Activated CD4-positive, alpha-beta T cell treated with anti-CD3 and anti-CD28 coated beads, Interleukin-2, Interleukin-6, amounts not matched to agents 100 ng/mL and 50 ng/mL, durations not matched to agents 16 hours and 8 hours (primary cell): Measurements from ENCODE around the gene SNX1.

Experiments
- DNase-seq: peaks from one replicate; pipeline ENCODE4 v3.0.0-alpha.2; 2020

Gene SNX1

DNA sequence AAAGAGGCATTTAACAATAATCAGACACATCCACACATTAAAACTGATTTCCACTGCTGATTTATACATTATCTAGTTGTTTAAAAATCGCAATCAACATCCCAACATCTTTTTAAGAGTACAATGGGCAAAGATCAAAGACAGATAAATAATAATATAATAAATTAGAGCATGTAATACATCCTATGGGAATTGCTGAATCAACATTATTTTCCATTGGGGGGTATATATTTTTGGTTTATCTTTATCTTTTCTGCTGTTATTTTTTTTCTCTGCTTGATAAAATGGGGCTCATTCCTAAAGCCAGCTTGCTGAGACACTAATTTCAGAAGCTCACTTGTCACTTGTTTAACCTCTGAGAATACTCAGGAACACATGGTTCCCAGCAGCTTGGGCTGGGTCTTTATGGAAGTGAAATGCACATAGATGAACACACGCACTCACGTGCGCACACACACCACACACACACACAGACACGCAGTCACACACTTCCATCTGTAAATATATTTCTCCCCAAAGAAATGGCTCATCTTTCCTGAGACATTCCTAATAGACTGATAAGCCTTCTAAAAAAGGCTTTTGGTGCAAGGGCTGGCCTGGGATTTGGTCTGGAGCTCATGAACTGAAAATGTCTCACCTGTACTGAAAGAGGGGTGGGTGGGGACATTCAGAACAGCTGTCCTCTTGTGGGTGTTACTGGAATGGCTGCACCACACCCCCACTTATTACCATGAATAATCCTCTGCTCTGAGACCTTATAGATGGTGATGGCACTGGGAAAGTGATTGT is 70.5 kb downstream of the SNX1 start:
- no peak for DNase-seq

DNA sequence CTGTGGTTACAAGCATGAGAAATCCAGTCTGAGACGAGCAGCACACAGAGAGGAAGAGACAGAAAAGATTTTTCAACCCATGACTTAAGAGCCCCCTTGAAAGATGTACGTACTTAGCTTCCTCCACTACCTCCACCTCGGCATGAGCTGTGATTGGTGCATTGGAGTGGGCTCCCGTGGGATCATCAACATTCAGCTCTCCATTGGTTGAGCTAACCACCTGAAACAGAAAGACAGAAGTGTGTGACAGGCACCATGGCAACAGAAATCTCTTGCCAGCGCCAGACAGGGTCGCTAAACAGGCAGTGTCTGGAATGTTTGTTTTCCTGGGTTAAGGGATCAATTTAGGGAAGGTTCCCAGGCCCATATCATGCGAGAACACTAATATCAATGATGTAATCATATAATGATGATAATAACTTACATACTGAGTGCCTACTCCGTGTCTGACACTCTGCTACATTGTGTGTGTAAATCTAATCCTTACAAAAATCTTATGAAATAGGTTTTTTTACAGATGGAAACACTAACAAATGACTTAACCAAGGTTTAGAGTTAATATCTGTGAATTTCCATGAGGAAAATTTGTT is 84.5 kb downstream of the SNX1 start:
- DNase-seq = no peak

DNA sequence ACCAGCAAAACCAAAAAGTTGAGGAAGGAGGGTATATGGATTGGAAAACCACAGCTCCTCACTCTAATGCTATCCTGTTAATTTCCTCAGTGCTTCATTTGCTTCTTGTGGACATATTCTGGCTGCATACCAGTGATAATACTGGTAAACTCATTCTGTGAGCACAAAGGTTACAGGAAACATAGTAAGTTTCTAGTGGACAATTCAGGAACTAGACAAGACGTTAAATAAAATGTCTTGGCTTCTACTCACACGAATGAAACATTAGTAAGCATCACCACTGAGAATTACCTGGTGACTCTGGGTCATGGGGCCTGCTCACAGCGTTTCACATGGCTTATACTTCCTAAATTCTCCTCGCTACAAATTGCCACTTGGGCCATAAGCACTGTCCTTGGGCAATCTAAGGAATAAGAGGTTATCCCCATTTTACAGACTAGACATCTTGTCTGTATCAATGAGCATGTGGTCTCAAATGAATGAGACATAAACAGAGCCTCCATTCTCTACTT is 87.1 kb downstream of the SNX1 start:
- DNase-seq = no peak

DNA sequence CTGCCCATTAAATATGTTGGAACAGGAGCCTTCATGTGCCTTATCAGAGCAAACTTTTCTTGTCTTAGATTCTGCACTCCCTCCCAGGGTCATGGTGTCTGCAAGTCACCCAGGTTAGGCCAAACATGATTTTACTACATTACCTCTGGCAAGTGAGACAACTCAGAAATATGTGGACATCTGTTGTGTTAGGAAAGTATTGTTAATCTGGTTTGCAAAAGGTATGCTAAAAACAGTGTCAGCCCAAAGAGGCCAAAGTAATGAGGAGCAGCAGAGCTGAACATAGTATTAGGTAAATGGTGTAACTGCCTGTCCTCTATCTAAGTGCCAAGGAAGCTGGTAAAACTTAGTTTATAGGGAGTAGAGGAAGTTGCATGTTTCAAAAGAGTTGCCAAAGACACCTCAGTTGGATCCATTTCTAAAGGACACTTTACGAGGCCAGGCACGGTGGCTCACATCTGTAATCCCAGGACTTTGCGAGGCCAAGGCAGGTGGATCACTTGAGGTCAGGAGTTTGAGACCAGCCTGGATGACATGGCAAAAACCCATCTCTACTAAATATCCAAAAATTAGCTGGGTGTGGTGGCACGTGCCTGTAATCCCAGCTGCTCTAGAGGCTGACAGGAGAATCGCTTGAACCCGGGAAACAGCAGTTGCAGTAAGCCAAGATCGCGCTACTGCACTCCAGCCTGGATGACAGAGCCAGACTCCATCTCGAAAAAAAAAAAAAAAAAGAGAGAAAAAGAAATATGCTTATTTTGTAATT is 89.5 kb downstream of the SNX1 start:
- DNase-seq = no peak

DNA sequence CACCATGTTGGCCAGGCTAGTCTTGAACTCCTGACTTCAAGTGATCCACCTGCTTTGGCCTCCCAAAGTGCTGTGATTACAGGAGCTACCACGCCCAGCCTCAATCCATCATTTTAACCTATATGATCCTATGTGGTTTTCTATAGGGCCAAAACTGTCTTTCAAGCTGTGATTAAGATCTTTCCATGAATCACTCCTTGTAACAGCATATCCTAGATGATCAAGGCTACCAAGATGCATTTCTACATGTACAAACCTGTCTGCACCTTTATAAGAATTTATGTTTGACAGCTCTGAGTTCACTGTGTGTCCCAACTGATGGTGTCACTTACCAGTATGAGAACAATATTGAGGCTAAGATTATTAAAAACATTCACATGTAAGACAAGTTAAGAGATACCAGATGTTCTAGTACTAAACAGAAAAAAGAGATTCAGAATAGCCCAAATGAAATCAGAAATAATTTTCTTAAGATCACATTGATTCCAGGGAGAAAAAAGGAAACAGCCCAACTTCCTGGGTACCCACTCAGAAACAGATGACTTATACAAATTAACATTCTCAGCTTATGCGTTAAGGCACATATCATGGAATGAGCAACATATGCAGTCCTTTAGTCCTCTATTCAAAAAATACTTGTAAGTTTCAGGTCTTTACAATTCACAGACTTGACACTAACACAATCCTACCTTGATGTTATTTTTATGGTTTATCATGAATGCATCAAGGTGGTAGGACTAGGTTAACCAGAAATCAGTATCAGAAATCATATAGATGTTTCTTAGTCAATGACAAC is 91.8 kb downstream of the SNX1 start:
- DNase-seq = peak; percentile 13
